ENCODE results near the gene MTARC1.
A peak's percentile ranks its signal among the peaks of the same experiment; 100 is the strongest.

- TF ChIP-seq CTCF (IDR thresholded peaks at IDR 0.05) (peak; percentile 21 to 67 (median 55)), POLR2A (IDR thresholded peaks at IDR 0.05) (no peak), POLR2AphosphoS5 (IDR thresholded peaks at IDR 0.05; ENCODE audit: insufficient read depth in 1 of 2, low read depth in 1 of 2) (no peak)
Observed at GRCh38 chr1:220775240-220775853, 11.4 kb upstream of the MTARC1 start.

Measured in vagina (tissue), 2 donors.